Measurements from ENCODE around the gene WIPF2.

WIPF2 gene

DNA sequence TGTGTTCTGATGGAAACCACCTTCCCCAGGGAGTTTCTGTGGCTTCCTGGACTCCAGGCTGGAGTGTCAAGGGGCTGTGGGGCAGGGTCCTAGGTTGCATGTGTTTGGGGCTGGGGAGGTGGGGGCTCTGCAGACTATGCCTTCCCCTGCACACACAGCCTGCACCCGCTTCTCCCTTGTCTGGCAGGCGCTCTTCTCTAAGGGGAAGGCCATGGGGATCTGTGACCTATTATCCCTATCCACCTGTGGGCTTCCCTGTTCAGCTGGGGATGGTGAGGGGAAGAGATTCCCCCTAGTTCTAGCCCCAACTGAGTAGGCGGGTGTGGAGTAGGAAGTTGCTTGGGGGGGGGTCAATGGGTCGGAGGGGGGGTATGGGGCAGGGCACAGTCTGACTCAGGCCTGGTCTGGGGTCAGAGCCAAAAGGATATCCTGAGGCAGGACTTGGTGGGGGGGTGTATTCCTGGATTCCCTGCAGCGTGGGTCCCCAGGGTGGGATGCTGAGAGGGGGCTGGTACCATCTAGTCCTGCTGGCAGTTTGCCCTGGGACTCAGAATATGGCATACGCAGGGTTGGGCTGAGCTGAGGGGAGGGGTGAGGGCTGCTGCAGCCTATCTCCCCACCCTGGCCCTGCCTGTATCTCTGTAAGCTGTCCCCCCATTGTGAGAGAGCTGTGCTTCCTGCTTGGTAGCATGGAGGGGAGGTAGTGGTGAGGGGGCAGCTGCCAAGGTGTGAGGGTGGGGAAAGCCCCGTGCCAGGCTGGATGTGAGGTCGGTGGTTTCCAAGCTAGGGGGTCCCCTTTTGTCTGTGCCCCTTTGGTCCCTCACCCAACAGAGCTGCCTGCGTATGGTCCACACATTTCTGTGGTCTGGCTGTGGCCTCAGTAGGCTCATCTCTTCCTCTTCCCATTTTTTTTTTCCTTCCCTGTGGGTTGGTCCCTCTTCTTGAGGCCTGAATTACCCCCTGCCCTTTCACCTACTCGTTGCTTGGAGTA lies 104.6 kb downstream of the WIPF2 start:
- H3K9me3 ChIP-seq (ENCODE audit: control extremely low read depth in 1 of 5, control insufficient read depth in 4 of 5, insufficient read depth in 2 of 5, low read depth in 1 of 5, low read length in 4 of 5) = no peaks in the 10 kb centered on the region
- CTCF ChIA-PET = interaction anchor here (0.8 to 50.4 kb wide), 9 partner anchors 8 to 89 kb away, joined by 3 to 1388 read pairs (median 4); partner anchors contain the start of gene GJD3

DNA sequence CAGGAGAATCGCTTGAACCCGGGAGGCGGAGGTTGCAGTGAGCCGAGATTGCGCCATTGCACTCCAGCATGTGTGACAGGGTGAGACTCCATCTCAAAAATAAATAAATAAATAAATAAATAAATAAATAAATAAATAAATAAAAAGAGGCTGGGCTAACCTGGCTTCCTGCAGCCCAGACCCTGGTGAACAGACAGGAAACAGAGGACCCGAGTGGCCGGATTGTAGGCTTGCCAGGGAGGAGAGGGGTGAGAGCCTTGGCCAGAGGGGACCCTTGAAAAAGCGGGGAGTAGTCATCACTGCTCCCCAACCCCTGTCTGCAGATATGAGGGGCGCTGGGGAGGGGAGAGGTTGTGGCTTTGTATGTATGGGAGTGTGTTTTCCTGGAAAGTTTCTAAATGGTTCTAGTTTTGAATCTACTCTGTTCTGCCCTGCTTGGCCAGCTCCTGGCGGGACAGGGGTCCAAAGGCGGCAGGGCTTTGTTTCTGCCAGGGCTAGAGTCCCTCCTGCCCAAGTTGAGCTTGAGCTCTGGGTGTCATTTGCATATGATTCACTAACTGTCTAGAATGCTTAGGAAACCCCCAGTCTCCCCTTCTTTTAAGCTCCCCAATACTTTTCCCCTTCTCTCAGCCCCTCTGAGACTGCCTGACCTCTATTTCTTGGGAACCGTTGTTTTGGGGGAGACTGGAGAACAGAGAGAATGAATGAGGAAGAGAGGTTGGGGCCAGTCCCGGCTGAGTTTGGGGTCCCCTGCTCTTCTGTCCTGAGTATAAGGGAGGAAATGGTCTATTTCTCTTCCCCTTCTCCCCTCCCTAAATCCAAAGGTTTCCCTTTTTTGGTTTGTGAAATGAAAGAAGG lies 106.3 kb downstream of the WIPF2 start:
- H3K36me3 ChIP-seq (ENCODE audit: control insufficient read depth in 4 of 4, insufficient read depth in 4 of 4, low read length in 3 of 4) = peaks cover 0 to 3% (median 1%) of the 10 kb centered on the region in 4 experiments
- H3K27ac ChIP-seq (ENCODE audit: insufficient read depth in 1 of 2, low read depth in 1 of 2, low read length in 2 of 2, poor library complexity in 1 of 2, severe bottlenecking in 2 of 2) = peak overlapping the region; percentile 17 to 63
- peak overlapping the region in 2 of 7 experiments; percentile 35 to 43 for H3K4me3 ChIP-seq (ENCODE audit: control insufficient read depth in 1 of 7, extremely low read depth in 1 of 7, insufficient read depth in 4 of 7, low read depth in 2 of 7, low read length in 6 of 7)
- H3K27me3 ChIP-seq (replicated peaks in 2 of 5; ENCODE audit: control insufficient read depth in 4 of 5, insufficient read depth in 5 of 5, low read length in 4 of 5) = no peaks in the 10 kb centered on the region
- no peaks in the 10 kb centered on the region for H3K9me3 ChIP-seq (ENCODE audit: control extremely low read depth in 1 of 5, control insufficient read depth in 4 of 5, insufficient read depth in 2 of 5, low read depth in 1 of 5, low read length in 4 of 5)
- WGBS (ENCODE audit: insufficient coverage) = 48% methylated on average over 6 of the region's 13 CpGs
- ChIA-PET CTCF (interaction anchor here (1.4 to 50.4 kb wide), 3 partner anchors 20 to 52 kb away, joined by 3 to 1388 read pairs (median 87); partner anchors contain the start of gene GJD3), POLR2A (interaction anchor here (1.2 to 10.0 kb wide), 3 partner anchors 17 to 24 kb away, joined by 3 to 195 read pairs (median 8); no protein-coding TSS in a partner anchor)
- H3K4me1 ChIP-seq (ENCODE audit: control extremely low read depth in 1 of 4, control insufficient read depth in 4 of 4, insufficient read depth in 4 of 4, low read length in 3 of 4) = peaks cover 37 to 99% (median 95%) of the 10 kb centered on the region in 4 experiments
- DNase-seq = peak in 1 of 3 donors; percentile 46

More for the DNA sequence above, 104.6 kb downstream of the WIPF2 start:
- Histone ChIP-seq H3K27me3 (replicated peaks in 2 of 5; ENCODE audit: control insufficient read depth in 4 of 5, insufficient read depth in 5 of 5, low read length in 4 of 5) (no peaks in the 10 kb centered on the region), H3K36me3 (ENCODE audit: control insufficient read depth in 4 of 4, insufficient read depth in 4 of 4, low read length in 3 of 4) (peaks cover 0 to 3% (median 1%) of the 10 kb centered on the region in 4 experiments), H3K4me1 (ENCODE audit: control extremely low read depth in 1 of 4, control insufficient read depth in 4 of 4, insufficient read depth in 4 of 4, low read length in 3 of 4) (peaks cover 32 to 99% (median 96%) of the 10 kb centered on the region in 4 experiments), H3K4me3 (ENCODE audit: control insufficient read depth in 1 of 7, extremely low read depth in 1 of 7, insufficient read depth in 4 of 7, low read depth in 2 of 7, low read length in 6 of 7) (peak overlapping the region in 6 of 7 experiments; percentile 40 to 84 (median 70)), H3K27ac (ENCODE audit: insufficient read depth in 1 of 2, low read depth in 1 of 2, low read length in 2 of 2, poor library complexity in 1 of 2, severe bottlenecking in 2 of 2) (peak overlapping the region; percentile 98 to 99)
- whole genome bisulfite sequencing (ENCODE audit: insufficient coverage) = 0% methylated on average over 4 of the region's 10 CpGs
- POLR2A ChIA-PET = interaction anchor here (0.6 to 10.0 kb wide), 11 partner anchors 9 to 259 kb away, joined by 3 to 195 read pairs (median 10); partner anchors contain the start of gene RARA
- DNase-seq = peak; percentile 66 to 97 (median 96)

DNA sequence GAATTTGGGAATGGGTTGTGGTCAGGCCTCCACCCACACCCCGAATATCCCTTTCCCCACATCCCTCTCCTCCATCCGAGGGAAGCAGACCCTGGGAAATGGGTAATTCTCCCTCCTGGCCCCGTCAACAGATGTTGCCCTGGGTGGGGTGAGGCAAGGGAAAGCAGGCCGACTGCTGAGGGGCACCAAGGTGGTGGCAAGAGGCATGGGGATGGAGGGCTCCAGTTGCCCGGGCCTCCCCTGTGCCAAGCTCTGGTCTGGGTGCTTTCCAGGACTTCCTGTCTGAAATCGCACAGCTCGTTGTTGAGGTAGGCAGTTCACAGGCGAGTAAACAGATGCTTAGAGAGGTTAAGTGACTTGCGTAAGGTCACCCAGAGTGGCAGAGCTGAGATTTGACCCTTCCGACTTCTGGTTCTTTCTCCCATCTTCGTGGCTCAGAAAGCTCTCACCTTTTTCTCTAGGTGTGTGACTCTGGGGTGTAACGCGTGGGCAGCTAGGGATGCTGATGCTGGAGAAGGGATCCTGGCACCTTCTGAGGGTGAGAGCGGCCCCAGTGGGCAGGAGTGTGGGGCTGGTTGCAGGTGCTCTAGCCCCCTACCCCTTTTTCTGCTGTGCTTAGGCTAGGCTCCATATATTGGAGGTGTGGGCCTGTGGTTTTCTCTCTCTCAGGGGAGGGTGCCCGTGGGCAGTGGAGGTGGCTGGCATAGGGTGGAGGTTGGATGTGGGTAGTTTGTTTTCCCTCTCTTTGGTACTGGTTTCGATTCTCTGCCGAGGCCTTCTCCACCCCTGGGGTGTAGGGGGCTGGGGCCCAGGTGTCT lies 107.1 kb downstream of the WIPF2 start:
- peaks cover 37 to 99% (median 95%) of the 10 kb centered on the region in 4 experiments for H3K4me1 ChIP-seq (ENCODE audit: control extremely low read depth in 1 of 4, control insufficient read depth in 4 of 4, insufficient read depth in 4 of 4, low read length in 3 of 4)
- H3K27ac ChIP-seq (ENCODE audit: insufficient read depth in 1 of 2, low read depth in 1 of 2, low read length in 2 of 2, poor library complexity in 1 of 2, severe bottlenecking in 2 of 2) = peak overlapping the region; percentile 17 to 63
- no peaks in the 10 kb centered on the region for H3K27me3 ChIP-seq (replicated peaks in 2 of 5; ENCODE audit: control insufficient read depth in 4 of 5, insufficient read depth in 5 of 5, low read length in 4 of 5)
- peak in 2 of 3 donors; percentile 73 to 76 for DNase-seq
- peak overlapping the region in 3 of 7 experiments; percentile 36 to 47 (median 43) for H3K4me3 ChIP-seq (ENCODE audit: control insufficient read depth in 1 of 7, extremely low read depth in 1 of 7, insufficient read depth in 4 of 7, low read depth in 2 of 7, low read length in 6 of 7)
- ChIA-PET CTCF (interaction anchor here (1.2 to 50.4 kb wide), 5 partner anchors 12 to 52 kb away, joined by 3 to 1388 read pairs (median 5); partner anchors contain the start of gene GJD3), POLR2A (interaction anchor here (0.7 to 10.0 kb wide), 5 partner anchors 7 to 228 kb away, joined by 3 to 195 read pairs (median 3); no protein-coding TSS in a partner anchor)
- no peaks in the 10 kb centered on the region for H3K9me3 ChIP-seq (ENCODE audit: control extremely low read depth in 1 of 5, control insufficient read depth in 4 of 5, insufficient read depth in 2 of 5, low read depth in 1 of 5, low read length in 4 of 5)
- H3K36me3 ChIP-seq (ENCODE audit: control insufficient read depth in 4 of 4, insufficient read depth in 4 of 4, low read length in 3 of 4) = peaks cover 0 to 9% (median 5%) of the 10 kb centered on the region in 4 experiments
- 34% methylated on average over 13 of the region's 17 CpGs for WGBS (ENCODE audit: insufficient coverage)

DNA sequence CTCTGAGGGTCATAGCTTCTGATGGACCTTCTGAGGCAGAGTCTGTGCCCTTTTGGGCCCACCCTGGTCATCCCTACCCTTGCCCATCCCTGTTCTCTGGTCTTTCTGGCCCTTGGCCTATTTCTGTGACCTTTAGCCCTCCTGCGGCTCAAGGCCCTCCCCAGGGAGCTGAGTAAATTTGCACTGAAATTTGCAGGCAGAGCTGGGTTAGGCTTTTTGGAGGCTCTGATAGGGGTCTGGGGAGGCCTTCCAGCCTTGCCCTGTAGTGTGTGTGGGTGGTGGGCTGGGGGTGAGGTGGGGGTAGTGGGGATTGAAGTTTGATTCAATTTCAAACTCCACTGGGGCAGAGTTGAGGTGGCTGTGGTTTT lies 107.7 kb downstream of the WIPF2 start:
- WGBS (ENCODE audit: insufficient coverage) = no CpG with 5 or more reads among the region's 1 CpG
- ChIA-PET POLR2A (interaction anchor here (0.7 to 10.0 kb wide), 5 partner anchors 8 to 228 kb away, joined by 3 to 195 read pairs (median 3); no protein-coding TSS in a partner anchor), CTCF (interaction anchor here (1.2 to 50.4 kb wide), 4 partner anchors 13 to 27 kb away, joined by 3 to 1388 read pairs (median 46); partner anchors contain the start of gene GJD3)
- peak overlapping the region in 3 of 7 experiments; percentile 36 to 47 (median 43) for H3K4me3 ChIP-seq (ENCODE audit: control insufficient read depth in 1 of 7, extremely low read depth in 1 of 7, insufficient read depth in 4 of 7, low read depth in 2 of 7, low read length in 6 of 7)
- no peak for DNase-seq
- H3K27me3 ChIP-seq (replicated peaks in 2 of 5; ENCODE audit: control insufficient read depth in 4 of 5, insufficient read depth in 5 of 5, low read length in 4 of 5) = no peaks in the 10 kb centered on the region
- H3K36me3 ChIP-seq (ENCODE audit: control insufficient read depth in 4 of 4, insufficient read depth in 4 of 4, low read length in 3 of 4) = peaks cover 0 to 15% (median 8%) of the 10 kb centered on the region in 4 experiments
- peaks cover 37 to 99% (median 95%) of the 10 kb centered on the region in 4 experiments for H3K4me1 ChIP-seq (ENCODE audit: control extremely low read depth in 1 of 4, control insufficient read depth in 4 of 4, insufficient read depth in 4 of 4, low read length in 3 of 4)
- H3K27ac ChIP-seq (ENCODE audit: insufficient read depth in 1 of 2, low read depth in 1 of 2, low read length in 2 of 2, poor library complexity in 1 of 2, severe bottlenecking in 2 of 2) = peak overlapping the region in 1 of 2 experiments; percentile 63
- H3K9me3 ChIP-seq (ENCODE audit: control extremely low read depth in 1 of 5, control insufficient read depth in 4 of 5, insufficient read depth in 2 of 5, low read depth in 1 of 5, low read length in 4 of 5) = no peaks in the 10 kb centered on the region

DNA sequence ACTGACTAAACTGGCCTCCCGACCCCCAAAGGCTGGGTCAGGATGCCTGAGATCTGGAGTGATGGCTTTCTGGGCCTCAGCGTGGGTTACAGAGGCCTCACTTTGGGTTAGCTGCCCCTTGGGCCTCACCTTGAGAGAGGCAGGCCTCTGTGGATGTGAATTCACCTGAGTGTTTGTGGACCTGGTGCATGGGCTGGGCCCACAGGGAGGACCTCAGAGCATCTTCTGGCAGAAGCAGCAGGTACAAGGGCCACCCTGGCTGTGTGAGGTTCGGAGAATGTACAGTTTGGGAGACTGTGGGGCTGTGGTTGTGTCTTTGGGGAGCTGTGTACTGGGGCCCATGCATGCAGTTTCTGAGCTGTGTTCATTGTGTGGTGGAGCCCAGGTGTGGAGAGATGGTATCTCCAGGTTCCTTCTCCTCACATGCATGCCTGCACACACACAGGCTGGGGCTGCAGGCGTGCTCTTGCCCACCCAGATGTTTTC lies 108.2 kb downstream of the WIPF2 start:
- no peaks in the 10 kb centered on the region for H3K27me3 ChIP-seq (replicated peaks in 2 of 5; ENCODE audit: control insufficient read depth in 4 of 5, insufficient read depth in 5 of 5, low read length in 4 of 5)
- POLR2A ChIA-PET = interaction anchor here (0.7 to 1.7 kb wide), 5 partner anchors 8 to 229 kb away, joined by 3 to 6 read pairs (median 3); no protein-coding TSS in a partner anchor
- no peak overlapping the region for H3K27ac ChIP-seq (ENCODE audit: insufficient read depth in 1 of 2, low read depth in 1 of 2, low read length in 2 of 2, poor library complexity in 1 of 2, severe bottlenecking in 2 of 2)
- 97% methylated on average over 3 of the region's 4 CpGs for whole genome bisulfite sequencing (ENCODE audit: insufficient coverage)
- H3K9me3 ChIP-seq (ENCODE audit: control extremely low read depth in 1 of 5, control insufficient read depth in 4 of 5, insufficient read depth in 2 of 5, low read depth in 1 of 5, low read length in 4 of 5) = no peaks in the 10 kb centered on the region
- no peak for DNase-seq
- H3K36me3 ChIP-seq (ENCODE audit: control insufficient read depth in 4 of 4, insufficient read depth in 4 of 4, low read length in 3 of 4) = peaks cover 0 to 19% (median 9%) of the 10 kb centered on the region in 4 experiments
- H3K4me1 ChIP-seq (ENCODE audit: control extremely low read depth in 1 of 4, control insufficient read depth in 4 of 4, insufficient read depth in 4 of 4, low read length in 3 of 4) = peaks cover 37 to 99% (median 95%) of the 10 kb centered on the region in 4 experiments
- peak overlapping the region in 1 of 7 experiments; percentile 16 for H3K4me3 ChIP-seq (ENCODE audit: control insufficient read depth in 1 of 7, extremely low read depth in 1 of 7, insufficient read depth in 4 of 7, low read depth in 2 of 7, low read length in 6 of 7)
- CTCF ChIA-PET = interaction anchor here (0.7 to 50.4 kb wide), 5 partner anchors 8 to 27 kb away, joined by 3 to 1388 read pairs (median 5); partner anchors contain the start of gene GJD3

Data from common myeloid progenitor, CD34-positive (primary cell).